GM10248 (cell line): Measurements from ENCODE around the gene ZBTB7C.
A peak's percentile ranks its signal among the peaks of the same experiment; 100 is the strongest.

Experiments
- CTCF ChIA-PET: fragments of 300-600 bp; sonication (Branson Sonifier 250); formaldehyde crosslinking; extraction: SDS; loops from one replicate; lab custom pipeline; 2021; ENCODE audit warnings: antibody characterized with exemption; lab: Yijun Ruan, JAX
- POLR2A ChIA-PET: fragments of 350-650 bp; sonication (Branson Sonifier 250); formaldehyde crosslinking; extraction: SDS; loops from one replicate; lab custom pipeline; 2020; ENCODE audit warnings: antibody characterized with exemption; lab: Yijun Ruan, JAX
- DNase-seq: peaks from one replicate; pipeline ENCODE4 v3.0.0; 2012; ENCODE audit errors: extremely low spot score
- TF ChIP-seq, protein P1 (sequence below): IDR thresholded peaks from 2 replicates; pipeline ENCODE4 v1.5.1; 2012; ENCODE audit warnings: mild to moderate bottlenecking, low read depth; ENCODE audit errors: extremely low read depth, missing control alignments, control extremely low read depth

ZBTB7C gene

DNA sequence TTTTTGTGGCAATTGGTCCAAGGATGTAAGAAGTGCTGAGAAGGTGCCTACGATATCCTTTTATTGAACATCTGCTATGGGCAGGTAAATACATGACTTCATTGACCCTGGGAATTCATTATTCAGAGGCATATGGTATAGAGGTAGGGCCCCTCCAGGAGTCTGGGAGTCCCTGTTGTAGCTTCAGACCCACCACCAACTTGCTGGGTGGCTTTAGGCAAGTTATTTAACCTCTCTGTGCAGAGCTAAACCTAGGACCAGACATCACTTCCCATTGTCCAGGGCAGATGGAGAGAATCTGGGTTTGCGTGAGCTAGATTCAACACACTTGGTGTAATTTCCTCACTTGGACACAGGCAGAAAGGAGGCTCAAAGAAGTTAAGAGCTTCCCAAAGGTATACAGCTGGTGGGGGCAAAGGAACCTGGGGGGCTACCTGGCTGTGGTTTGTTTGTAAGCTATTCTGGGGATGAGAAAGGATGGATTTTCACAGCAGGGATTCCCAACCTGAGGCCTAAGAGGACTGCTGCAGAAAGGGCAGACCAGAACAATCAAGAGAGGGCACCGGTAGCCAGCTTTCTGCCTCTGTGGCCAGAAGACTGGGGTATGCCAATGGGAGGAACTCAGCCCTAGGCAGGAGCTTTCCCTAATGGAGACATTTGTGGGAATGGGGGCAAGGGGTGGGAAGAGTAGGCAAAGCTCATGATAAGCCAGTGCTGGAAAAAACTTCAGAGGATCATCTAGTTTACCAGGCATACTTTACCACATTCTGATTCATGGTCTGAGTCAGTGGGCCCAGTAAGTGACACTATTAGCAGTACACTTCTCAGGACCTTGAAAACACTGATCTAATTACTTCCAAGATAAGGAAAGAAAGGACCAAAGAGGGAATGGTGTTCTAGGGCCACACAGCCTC, 376.1 kb downstream of the ZBTB7C start:
- DNase-seq = no peak
- CTCF ChIA-PET = interaction anchor here (1.0 to 2.2 kb wide), 5 partner anchors 12 to 413 kb away, joined by 3 to 8 read pairs (median 3); no protein-coding TSS in a partner anchor
- TF ChIP-seq, protein P1, sequence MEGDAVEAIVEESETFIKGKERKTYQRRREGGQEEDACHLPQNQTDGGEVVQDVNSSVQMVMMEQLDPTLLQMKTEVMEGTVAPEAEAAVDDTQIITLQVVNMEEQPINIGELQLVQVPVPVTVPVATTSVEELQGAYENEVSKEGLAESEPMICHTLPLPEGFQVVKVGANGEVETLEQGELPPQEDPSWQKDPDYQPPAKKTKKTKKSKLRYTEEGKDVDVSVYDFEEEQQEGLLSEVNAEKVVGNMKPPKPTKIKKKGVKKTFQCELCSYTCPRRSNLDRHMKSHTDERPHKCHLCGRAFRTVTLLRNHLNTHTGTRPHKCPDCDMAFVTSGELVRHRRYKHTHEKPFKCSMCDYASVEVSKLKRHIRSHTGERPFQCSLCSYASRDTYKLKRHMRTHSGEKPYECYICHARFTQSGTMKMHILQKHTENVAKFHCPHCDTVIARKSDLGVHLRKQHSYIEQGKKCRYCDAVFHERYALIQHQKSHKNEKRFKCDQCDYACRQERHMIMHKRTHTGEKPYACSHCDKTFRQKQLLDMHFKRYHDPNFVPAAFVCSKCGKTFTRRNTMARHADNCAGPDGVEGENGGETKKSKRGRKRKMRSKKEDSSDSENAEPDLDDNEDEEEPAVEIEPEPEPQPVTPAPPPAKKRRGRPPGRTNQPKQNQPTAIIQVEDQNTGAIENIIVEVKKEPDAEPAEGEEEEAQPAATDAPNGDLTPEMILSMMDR = no peak
- POLR2A ChIA-PET = no interaction called here

DNA sequence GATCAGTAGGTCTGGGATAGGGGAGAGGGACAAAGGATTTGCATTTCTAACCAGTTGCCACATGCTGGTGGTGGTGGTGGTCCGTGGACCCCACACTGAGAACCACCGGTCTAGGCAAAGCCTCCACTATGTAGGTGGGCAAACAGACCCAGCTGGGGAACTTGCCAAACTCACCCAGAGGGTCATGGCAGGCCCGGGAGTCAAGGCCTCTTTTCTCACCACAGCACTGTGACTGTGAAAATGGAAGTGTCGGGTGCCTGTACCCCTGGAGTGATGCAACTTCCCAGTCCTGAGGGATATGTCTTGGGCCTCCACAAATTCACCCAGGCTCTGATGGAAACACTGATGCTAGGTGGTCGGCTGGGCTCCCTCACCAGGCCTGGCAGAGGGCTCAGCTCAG, 377.5 kb downstream of the ZBTB7C start:
- ChIA-PET POLR2A (no interaction called here), CTCF (interaction anchor here (1.1 to 2.0 kb wide), 9 partner anchors 10 to 416 kb away, joined by 3 to 7 read pairs (median 3); no protein-coding TSS in a partner anchor)
- TF ChIP-seq, protein P1 = no peak
- no peak for DNase-seq

DNA sequence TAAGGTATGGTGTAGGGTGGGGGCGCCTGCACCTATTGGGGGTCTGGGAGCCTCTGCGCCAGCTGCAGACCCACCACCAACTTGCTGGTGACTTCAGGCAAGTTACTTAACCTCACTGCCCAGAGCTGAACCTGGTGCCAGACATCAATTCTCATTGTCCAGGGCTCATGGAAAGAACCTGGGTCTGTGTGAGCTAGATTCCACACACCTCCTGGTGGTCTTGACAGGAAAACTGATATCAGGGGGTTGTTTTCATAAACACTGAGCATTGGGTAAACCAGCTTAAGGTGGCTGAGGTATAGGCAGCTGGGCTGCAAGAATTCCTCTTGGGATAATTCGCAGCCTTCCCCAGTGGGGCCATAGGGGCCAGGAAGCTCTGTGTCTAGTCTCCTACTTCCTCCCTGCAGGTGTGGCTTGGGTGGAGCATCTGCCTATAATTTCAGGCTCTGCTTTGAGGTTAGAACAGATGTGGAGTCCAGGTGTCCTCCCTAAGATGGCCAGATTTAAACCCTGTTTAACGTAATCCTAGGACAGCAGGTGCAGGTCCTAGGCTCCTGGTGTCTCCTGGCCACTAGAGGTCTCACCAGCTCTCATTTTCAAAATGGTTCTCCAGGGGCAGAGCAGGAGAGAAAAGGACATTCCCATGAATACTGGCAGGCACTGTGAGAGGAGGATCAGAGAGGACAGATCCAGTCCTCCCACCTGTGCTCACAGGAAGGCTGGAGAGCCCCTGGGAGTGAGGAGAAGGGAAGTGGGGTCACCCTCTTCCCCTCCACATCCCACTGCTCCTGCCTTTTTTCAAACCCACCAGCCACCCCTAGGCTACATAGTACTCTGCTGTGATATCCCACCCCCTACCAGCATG, 378.3 kb downstream of the ZBTB7C start:
- ChIA-PET CTCF (interaction anchor here (0.7 to 1.6 kb wide), 20 partner anchors 9 to 428 kb away, joined by 3 to 7 read pairs (median 3); no protein-coding TSS in a partner anchor), POLR2A (no interaction called here)
- TF ChIP-seq, protein P1 = peak; percentile 81
- DNase-seq = peak; percentile 44

DNA sequence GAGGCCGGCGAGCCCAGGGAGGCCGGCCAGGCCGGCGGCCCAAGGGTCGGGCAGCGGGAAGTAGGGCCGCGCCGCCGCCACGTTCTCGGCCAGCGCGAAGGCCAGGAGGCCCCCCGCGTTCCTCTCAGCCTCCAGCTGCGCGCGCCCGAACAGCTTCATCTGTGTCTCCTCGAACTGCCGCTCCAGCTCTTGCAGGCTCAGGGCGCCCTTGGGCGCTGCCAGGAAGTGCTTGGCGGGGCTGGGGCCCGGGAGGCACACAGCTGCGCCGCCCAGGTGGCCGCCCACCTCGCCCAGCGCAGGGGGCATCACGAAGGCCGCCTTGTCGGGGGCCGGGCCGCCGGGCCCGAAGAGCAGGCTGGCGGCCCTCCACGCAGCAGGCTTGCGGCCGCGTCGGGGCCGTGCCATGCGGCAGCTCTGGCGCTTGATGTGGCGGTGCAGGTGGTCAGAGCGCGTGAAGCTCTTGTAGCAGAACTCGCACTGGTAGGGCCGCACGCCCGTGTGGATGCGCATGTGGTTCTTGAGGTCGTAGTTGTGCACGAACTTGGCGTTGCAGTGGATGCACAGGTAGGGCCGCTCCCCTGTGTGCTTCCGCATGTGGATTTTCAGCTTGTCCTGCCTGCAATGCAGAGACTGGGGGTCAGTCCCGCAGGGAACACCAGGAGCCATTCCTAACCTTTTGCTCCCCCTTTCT, 379.7 kb downstream of the ZBTB7C start:
- ChIA-PET CTCF (interaction anchor here (0.6 to 1.6 kb wide), 5 partner anchors 25 to 416 kb away, joined by 3 to 6 read pairs (median 3); no protein-coding TSS in a partner anchor), POLR2A (no interaction called here)
- DNase-seq = no peak
- TF ChIP-seq, protein P1 = no peak

DNA sequence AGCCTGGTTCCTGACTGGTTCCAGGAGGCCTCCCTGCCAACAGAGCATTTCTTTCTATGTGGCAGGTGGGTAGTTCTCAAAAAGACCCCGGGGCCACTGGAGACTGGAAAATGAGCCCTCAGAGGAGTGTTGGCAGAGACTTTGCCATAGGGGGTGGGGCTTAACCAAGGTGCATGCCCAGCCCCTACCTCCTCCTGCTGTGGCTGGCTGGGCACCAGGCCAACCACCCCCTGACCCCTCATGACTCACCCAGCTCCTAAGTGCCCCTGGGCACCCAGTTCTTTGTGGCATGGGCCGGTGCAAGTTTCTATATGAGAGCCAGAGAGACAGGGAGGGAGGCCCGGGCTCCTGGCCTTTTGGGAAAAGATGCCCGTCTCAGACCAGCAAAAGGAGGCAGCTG, 380.5 kb downstream of the ZBTB7C start:
- TF ChIP-seq, protein P1 = no peak
- DNase-seq = no peak
- ChIA-PET POLR2A (no interaction called here), CTCF (interaction anchor here (0.6 to 0.7 kb wide), 2 partner anchors 283 to 417 kb away, joined by 3 read pairs; no protein-coding TSS in a partner anchor)
